WTC11 (cell line): ENCODE measurements around the gene PTPN21. TPM values are rescaled to one million over a fixed set of nuclear protein-coding genes. Genes with fewer than 3 reads are reported as not detected.

Source experiments
- ATAC-seq: fragments of 200-7000 bp; cut with Tn5 transposase; 2 replicates; pipeline ENCODE4 v1.10.0; 2021; ENCODE audit warnings: mild to moderate bottlenecking, moderate library complexity
- CTCF ChIA-PET: fragments of 300-600 bp; sonication (Branson Sonifier 250); formaldehyde crosslinking; loops from one replicate; lab custom pipeline; 2021; ENCODE audit warnings: antibody characterized with exemption; lab: Charles Lee
- POLR2A ChIA-PET: fragments of 350-600 bp; sonication (Branson Sonifier 250); formaldehyde crosslinking; loops from one replicate; lab custom pipeline; 2021; ENCODE audit warnings: antibody characterized with exemption; lab: Charles Lee
- DNase-seq: peaks from one replicate; pipeline ENCODE4 v3.0.0; 2021; ENCODE audit warnings: low spot score
- H3K27ac Mint-ChIP-seq: 2 replicates; pipeline ENCODE4 v1.8.0; 2021; ENCODE audit warnings: mixed read lengths
- H3K27me3 Mint-ChIP-seq: 2 replicates; pipeline ENCODE4 v1.8.0; 2021; ENCODE audit warnings: low read depth, mild to moderate bottlenecking, moderate library complexity, mixed read lengths
- H3K36me3 Mint-ChIP-seq: 2 replicates; pipeline ENCODE4 v1.8.0; 2021; ENCODE audit warnings: mixed read lengths
- H3K4me1 Mint-ChIP-seq: 2 replicates; pipeline ENCODE4 v1.8.0; 2022; ENCODE audit warnings: mixed read lengths
- H3K4me3 Mint-ChIP-seq: 2 replicates; pipeline ENCODE4 v1.8.0; 2021; ENCODE audit warnings: mild to moderate bottlenecking, moderate library complexity, mixed read lengths
- H3K9me3 Mint-ChIP-seq: 2 replicates; pipeline ENCODE4 v1.8.0; 2021; ENCODE audit warnings: mixed read lengths
- FOXK1 ChIP-seq: sonication (generic); formaldehyde crosslinking; IDR thresholded peaks from 2 replicates; pipeline ENCODE4 v1.8.0; 2022; ENCODE audit warnings: mild to moderate bottlenecking, moderate library complexity, missing genetic modification reagents
- MYBL2 ChIP-seq: sonication (generic); formaldehyde crosslinking; IDR thresholded peaks from 2 replicates; pipeline ENCODE4 v1.8.1; 2023; ENCODE audit warnings: mild to moderate bottlenecking, moderate library complexity, missing genetic modification reagents
- TEAD4 ChIP-seq: sonication (generic); formaldehyde crosslinking; IDR thresholded peaks from 2 replicates; pipeline ENCODE4 v1.8.0; 2022; ENCODE audit warnings: mild to moderate bottlenecking, missing genetic modification reagents
- ZNF232 ChIP-seq: sonication (generic); formaldehyde crosslinking; IDR thresholded peaks from 2 replicates; pipeline ENCODE4 v1.8.0; 2022; ENCODE audit warnings: mild to moderate bottlenecking, missing genetic modification reagents
- total RNA-seq: library from RNA; stranded (reverse); gene quantifications from 3 replicates; pipeline ENCODE4 v1.2.3, GENCODE V29; 2021
- TF ChIP-seq, protein P1 (sequence below): sonication (generic); formaldehyde crosslinking; IDR thresholded peaks from 2 replicates; pipeline ENCODE4 v1.8.0; 2023; ENCODE audit warnings: missing genetic modification reagents, mild to moderate bottlenecking, borderline replicate concordance
- TF ChIP-seq, protein P2 (sequence below): fragments of 250-450 bp; sonication (Bioruptor Pico); IDR thresholded peaks from 2 replicates; pipeline ENCODE4 v2.1.2; 2022; ENCODE audit warnings: mild to moderate bottlenecking, moderate library complexity
- TF ChIP-seq, protein P3 (sequence below): sonication (generic); formaldehyde crosslinking; IDR thresholded peaks from 2 replicates; pipeline ENCODE4 v1.8.0; 2022; ENCODE audit warnings: missing genetic modification reagents
- TF ChIP-seq, protein P4 (sequence below): fragments of 200-600 bp; IDR thresholded peaks from 2 replicates; pipeline ENCODE4 v1.8.0; 2022; ENCODE audit warnings: antibody characterized with exemption
- TF ChIP-seq, protein P5 (sequence below): sonication (generic); formaldehyde crosslinking; IDR thresholded peaks from 2 replicates; pipeline ENCODE4 v1.8.1; 2022; ENCODE audit warnings: low read depth, missing genetic modification reagents, borderline replicate concordance

Gene PTPN21
- total RNA-seq, 1 experiment from 2014 or later, result 7.5 TPM

DNA sequence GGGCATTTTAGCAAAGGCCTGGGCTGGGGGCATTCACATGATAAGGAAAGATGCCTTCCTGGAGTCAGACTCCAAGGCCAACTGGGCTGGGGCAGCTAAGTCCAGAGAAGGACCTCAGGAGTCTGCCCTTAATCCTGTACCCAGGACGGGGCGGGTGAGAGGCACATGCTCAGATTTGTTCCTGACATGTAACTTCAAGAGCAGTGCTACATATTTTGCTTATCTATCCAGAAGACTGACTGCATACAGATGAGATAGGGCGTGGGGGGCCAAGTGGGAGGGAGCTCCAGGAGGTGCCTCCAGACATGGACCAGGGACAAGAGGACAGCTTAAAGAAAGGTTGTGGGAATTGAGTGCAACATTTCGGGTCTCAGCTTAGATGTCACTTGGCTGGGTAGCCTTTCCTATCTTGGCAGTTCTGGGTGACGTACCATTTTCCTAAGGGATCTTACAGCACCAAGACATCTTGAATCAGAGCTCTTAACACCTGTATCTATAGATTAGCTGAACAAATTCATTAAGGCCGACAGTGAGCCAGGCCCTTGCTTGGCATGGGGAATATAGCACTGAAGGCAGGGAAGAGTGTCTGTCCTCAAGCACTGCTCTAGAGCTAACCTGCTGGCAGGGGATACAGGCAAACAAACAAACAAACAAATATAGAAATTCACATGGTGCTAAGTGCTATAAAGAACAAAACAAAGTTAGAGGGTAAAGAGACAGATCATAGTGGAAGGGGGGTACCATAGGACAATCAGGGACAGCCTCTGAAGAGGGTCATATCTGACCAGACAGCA, 61.2 kb downstream of the PTPN21 start (continued):
- TF ChIP-seq, protein P1, sequence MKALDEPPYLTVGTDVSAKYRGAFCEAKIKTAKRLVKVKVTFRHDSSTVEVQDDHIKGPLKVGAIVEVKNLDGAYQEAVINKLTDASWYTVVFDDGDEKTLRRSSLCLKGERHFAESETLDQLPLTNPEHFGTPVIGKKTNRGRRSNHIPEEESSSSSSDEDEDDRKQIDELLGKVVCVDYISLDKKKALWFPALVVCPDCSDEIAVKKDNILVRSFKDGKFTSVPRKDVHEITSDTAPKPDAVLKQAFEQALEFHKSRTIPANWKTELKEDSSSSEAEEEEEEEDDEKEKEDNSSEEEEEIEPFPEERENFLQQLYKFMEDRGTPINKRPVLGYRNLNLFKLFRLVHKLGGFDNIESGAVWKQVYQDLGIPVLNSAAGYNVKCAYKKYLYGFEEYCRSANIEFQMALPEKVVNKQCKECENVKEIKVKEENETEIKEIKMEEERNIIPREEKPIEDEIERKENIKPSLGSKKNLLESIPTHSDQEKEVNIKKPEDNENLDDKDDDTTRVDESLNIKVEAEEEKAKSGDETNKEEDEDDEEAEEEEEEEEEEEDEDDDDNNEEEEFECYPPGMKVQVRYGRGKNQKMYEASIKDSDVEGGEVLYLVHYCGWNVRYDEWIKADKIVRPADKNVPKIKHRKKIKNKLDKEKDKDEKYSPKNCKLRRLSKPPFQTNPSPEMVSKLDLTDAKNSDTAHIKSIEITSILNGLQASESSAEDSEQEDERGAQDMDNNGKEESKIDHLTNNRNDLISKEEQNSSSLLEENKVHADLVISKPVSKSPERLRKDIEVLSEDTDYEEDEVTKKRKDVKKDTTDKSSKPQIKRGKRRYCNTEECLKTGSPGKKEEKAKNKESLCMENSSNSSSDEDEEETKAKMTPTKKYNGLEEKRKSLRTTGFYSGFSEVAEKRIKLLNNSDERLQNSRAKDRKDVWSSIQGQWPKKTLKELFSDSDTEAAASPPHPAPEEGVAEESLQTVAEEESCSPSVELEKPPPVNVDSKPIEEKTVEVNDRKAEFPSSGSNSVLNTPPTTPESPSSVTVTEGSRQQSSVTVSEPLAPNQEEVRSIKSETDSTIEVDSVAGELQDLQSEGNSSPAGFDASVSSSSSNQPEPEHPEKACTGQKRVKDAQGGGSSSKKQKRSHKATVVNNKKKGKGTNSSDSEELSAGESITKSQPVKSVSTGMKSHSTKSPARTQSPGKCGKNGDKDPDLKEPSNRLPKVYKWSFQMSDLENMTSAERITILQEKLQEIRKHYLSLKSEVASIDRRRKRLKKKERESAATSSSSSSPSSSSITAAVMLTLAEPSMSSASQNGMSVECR (CRISPR knock-in tag), result no peak
- TF ChIP-seq MYBL2 (CRISPR knock-in tag), result no peak
- no peak for TF ChIP-seq TEAD4
- TF ChIP-seq ZNF232, result no peak
- TF ChIP-seq, protein P2, sequence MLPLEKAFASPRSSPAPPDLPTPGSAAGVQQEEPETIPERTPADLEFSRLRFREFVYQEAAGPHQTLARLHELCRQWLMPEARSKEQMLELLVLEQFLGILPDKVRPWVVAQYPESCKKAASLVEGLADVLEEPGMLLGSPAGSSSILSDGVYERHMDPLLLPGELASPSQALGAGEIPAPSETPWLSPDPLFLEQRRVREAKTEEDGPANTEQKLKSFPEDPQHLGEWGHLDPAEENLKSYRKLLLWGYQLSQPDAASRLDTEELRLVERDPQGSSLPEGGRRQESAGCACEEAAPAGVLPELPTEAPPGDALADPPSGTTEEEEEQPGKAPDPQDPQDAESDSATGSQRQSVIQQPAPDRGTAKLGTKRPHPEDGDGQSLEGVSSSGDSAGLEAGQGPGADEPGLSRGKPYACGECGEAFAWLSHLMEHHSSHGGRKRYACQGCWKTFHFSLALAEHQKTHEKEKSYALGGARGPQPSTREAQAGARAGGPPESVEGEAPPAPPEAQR (CRISPR knock-in tag), result no peak

DNA sequence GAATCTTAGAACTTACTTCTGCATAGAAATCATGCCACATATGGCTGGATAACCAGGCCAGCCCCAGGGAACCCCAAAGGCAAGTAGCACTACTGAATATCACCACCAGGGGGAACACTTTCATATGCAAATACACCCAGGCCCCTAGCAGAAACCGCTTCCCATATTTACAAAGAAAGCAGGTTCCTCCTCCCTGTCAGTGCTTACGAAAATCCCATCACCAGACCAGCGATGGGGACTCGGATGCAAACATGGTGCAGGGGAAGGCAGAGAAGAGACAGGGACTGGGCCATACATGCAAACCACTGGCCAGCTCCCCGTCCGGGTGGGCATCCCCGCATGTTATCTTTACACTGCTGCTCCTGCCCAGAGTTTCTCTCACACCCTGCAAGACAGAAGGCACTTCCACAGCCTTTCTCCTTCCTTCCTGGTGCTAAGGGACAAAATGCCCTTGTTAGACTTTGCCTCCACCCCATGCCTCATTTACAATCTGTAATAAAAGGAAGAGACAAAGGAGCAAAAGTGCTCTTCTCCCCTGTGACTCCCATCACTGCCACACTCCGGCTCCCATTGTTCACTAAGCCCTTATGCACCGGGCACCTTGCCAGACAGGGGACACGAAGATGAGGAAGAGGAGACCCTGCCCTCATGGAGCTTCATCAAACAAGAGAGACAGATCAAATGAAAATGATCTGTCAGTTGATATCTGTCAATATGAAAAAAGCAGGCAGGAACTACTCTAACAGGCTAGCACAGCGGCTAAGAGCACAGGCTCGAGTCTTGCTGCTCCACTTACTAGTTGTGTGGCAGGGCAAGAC, 62.3 kb downstream of the PTPN21 start:
- Mint-ChIP-seq H3K4me3 (no peak overlapping the region), H3K27ac (no peak overlapping the region), H3K27me3 (no peaks in the 10 kb centered on the region), H3K4me1 (peaks cover 8% of the 10 kb centered on the region), H3K9me3 (no peaks in the 10 kb centered on the region), H3K36me3 (peaks cover 6% of the 10 kb centered on the region)
- TF ChIP-seq, protein P3, sequence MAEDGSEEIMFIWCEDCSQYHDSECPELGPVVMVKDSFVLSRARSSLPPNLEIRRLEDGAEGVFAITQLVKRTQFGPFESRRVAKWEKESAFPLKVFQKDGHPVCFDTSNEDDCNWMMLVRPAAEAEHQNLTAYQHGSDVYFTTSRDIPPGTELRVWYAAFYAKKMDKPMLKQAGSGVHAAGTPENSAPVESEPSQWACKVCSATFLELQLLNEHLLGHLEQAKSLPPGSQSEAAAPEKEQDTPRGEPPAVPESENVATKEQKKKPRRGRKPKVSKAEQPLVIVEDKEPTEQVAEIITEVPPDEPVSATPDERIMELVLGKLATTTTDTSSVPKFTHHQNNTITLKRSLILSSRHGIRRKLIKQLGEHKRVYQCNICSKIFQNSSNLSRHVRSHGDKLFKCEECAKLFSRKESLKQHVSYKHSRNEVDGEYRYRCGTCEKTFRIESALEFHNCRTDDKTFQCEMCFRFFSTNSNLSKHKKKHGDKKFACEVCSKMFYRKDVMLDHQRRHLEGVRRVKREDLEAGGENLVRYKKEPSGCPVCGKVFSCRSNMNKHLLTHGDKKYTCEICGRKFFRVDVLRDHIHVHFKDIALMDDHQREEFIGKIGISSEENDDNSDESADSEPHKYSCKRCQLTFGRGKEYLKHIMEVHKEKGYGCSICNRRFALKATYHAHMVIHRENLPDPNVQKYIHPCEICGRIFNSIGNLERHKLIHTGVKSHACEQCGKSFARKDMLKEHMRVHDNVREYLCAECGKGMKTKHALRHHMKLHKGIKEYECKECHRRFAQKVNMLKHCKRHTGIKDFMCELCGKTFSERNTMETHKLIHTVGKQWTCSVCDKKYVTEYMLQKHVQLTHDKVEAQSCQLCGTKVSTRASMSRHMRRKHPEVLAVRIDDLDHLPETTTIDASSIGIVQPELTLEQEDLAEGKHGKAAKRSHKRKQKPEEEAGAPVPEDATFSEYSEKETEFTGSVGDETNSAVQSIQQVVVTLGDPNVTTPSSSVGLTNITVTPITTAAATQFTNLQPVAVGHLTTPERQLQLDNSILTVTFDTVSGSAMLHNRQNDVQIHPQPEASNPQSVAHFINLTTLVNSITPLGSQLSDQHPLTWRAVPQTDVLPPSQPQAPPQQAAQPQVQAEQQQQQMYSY, result peak; percentile 16; the same call in 1 of the 2 replicates
- 0 out of 2 replicates have a peak, but pooled peaks have one; percentile 29 for TF ChIP-seq FOXK1
- TF ChIP-seq, protein P4, sequence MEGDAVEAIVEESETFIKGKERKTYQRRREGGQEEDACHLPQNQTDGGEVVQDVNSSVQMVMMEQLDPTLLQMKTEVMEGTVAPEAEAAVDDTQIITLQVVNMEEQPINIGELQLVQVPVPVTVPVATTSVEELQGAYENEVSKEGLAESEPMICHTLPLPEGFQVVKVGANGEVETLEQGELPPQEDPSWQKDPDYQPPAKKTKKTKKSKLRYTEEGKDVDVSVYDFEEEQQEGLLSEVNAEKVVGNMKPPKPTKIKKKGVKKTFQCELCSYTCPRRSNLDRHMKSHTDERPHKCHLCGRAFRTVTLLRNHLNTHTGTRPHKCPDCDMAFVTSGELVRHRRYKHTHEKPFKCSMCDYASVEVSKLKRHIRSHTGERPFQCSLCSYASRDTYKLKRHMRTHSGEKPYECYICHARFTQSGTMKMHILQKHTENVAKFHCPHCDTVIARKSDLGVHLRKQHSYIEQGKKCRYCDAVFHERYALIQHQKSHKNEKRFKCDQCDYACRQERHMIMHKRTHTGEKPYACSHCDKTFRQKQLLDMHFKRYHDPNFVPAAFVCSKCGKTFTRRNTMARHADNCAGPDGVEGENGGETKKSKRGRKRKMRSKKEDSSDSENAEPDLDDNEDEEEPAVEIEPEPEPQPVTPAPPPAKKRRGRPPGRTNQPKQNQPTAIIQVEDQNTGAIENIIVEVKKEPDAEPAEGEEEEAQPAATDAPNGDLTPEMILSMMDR, result peak; percentile 93
- TF ChIP-seq, protein P5, sequence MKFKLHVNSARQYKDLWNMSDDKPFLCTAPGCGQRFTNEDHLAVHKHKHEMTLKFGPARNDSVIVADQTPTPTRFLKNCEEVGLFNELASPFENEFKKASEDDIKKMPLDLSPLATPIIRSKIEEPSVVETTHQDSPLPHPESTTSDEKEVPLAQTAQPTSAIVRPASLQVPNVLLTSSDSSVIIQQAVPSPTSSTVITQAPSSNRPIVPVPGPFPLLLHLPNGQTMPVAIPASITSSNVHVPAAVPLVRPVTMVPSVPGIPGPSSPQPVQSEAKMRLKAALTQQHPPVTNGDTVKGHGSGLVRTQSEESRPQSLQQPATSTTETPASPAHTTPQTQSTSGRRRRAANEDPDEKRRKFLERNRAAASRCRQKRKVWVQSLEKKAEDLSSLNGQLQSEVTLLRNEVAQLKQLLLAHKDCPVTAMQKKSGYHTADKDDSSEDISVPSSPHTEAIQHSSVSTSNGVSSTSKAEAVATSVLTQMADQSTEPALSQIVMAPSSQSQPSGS (CRISPR knock-in tag), result no peak
- ChIA-PET POLR2A (no interaction called here), CTCF (interaction anchor here (1.2 kb wide), 1 partner anchor 303 kb away, joined by 3 read pairs; no protein-coding TSS in a partner anchor)
- peak; percentile 96 for ATAC-seq
- peak; percentile 70 for DNase-seq
